Measurements from ENCODE around the gene MIDN.

DNA sequence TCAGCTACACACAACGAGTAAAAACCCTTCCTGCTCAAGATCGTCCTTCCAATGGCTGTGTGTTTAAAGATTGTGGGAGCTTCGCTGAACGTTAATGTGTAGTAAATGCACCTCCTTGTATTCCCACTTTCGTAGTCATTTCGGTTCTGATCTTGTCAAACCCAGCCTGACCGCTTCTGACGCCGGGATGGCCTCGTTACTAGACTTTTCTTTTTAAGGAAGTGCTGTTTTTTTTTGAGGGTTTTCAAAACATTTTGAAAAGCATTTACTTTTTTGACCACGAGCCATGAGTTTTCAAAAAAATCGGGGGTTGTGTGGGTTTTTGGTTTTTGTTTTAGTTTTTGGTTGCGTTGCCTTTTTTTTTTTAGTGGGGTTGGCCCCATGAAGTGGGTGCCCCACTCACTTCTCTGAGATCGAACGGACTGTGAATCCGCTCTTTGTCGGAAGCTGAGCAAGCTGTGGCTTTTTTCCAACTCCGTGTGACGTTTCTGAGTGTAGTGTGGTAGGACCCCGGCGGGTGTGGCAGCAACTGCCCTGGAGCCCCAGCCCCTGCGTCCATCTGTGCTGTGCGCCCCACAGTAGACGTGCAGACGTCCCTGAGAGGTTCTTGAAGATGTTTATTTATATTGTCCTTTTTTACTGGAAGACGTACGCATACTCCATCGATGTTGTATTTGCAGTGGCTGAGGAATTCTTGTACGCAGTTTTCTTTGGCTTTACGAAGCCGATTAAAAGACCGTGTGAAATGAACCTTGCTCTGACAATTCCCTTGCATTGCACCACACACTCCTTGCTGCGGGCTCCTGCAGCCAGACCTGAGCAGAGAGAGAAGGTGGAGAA lies 24.3 kb downstream of the MIDN start:
- TF ChIP-seq, protein P1, sequence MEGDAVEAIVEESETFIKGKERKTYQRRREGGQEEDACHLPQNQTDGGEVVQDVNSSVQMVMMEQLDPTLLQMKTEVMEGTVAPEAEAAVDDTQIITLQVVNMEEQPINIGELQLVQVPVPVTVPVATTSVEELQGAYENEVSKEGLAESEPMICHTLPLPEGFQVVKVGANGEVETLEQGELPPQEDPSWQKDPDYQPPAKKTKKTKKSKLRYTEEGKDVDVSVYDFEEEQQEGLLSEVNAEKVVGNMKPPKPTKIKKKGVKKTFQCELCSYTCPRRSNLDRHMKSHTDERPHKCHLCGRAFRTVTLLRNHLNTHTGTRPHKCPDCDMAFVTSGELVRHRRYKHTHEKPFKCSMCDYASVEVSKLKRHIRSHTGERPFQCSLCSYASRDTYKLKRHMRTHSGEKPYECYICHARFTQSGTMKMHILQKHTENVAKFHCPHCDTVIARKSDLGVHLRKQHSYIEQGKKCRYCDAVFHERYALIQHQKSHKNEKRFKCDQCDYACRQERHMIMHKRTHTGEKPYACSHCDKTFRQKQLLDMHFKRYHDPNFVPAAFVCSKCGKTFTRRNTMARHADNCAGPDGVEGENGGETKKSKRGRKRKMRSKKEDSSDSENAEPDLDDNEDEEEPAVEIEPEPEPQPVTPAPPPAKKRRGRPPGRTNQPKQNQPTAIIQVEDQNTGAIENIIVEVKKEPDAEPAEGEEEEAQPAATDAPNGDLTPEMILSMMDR (IDR thresholded peaks at IDR 0.05 in 4 of 5, conservative IDR thresholded peaks at IDR 0.05 in 1 of 5), result no peak
- TF ChIP-seq POLR2A (IDR thresholded peaks at IDR 0.05), result no peak
